Neuron (in vitro differentiated cells): Measurements from ENCODE around the gene TBL2.
"Not testable (repeated sequence)": the region's sequence is repeated elsewhere in the genome, so short reads cannot be mapped to it uniquely, and the experiment has no call there.

Source experiments
- H2AFZ ChIP-seq: one replicate; pipeline ENCODE4 v1.6.1; 2013; ENCODE audit warnings: low read depth, mild to moderate bottlenecking, inconsistent platforms, low read length, moderate library complexity
- H3K27me3 ChIP-seq: one replicate; pipeline ENCODE4 v1.6.1; 2013; ENCODE audit warnings: low read length; ENCODE audit not compliant: insufficient read depth
- H3K36me3 ChIP-seq: one replicate; pipeline ENCODE4 v1.6.1; 2013; ENCODE audit warnings: low read length; ENCODE audit not compliant: insufficient read depth
- H3K4me1 ChIP-seq: one replicate; pipeline ENCODE4 v1.6.1; 2013; ENCODE audit warnings: low read length; ENCODE audit not compliant: insufficient read depth
- H3K4me3 ChIP-seq: 2 replicates; pipeline ENCODE4 v1.5.1; 2013; ENCODE audit warnings: mild to moderate bottlenecking, low read length, moderate library complexity
- H3K9me3 ChIP-seq: one replicate; pipeline ENCODE4 v1.6.1; 2013; ENCODE audit warnings: low read length

The TBL2 gene, protein sequence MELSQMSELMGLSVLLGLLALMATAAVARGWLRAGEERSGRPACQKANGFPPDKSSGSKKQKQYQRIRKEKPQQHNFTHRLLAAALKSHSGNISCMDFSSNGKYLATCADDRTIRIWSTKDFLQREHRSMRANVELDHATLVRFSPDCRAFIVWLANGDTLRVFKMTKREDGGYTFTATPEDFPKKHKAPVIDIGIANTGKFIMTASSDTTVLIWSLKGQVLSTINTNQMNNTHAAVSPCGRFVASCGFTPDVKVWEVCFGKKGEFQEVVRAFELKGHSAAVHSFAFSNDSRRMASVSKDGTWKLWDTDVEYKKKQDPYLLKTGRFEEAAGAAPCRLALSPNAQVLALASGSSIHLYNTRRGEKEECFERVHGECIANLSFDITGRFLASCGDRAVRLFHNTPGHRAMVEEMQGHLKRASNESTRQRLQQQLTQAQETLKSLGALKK

DNA sequence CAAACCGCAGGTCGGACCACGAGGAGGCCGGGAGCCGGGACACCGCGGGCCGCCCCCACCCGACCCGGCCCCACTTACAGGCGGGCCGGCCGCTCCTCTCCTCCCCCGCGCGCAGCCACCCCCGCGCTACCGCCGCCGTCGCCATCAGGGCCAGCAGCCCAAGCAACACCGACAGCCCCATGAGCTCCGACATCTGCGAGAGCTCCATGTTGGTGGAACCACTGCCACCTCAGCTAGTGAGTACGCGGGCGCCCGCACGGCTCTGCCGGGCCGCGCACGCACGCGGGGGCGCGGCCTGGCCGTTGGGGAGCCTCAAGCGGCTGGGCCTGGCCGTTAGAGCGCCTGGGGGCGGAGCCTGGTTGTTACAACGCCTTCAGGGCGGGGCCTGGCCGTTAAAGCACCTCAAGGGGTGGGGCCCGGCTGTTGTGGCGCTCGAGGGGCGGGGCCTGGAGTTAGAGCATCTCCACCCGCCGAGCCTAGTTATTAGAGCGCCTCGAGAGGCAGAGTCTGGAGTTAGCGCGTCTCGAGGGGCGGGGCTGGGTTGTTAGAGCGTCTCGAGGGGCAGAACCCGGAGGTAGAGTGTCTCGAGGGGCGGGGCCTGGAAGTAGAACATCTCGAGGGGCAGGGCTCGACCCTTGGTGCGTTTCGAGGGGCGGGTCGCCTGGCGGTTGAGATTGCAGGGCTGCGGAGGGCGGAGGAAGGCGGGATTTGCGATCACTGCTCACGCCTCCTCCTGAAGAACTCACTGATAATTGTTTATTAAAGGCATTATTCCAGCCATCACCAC lies at the start of gene TBL2:
TBL2 (minus strand) TSS at position 238 of the 787 bp plus-strand sequence; CDS start at position 208, 30 bp downstream.
- Histone ChIP-seq H3K4me1 (peaks cover 11% of the 10 kb centered on the region), H3K9me3 (no peaks in the 10 kb centered on the region), H3K36me3 (peaks cover 17% of the 10 kb centered on the region), H3K27me3 (no peaks in the 10 kb centered on the region), H3K4me3 (peak within 1 kb of the TSS; percentile 100), H2AFZ (peak within 1 kb of the TSS; percentile 77)

DNA sequence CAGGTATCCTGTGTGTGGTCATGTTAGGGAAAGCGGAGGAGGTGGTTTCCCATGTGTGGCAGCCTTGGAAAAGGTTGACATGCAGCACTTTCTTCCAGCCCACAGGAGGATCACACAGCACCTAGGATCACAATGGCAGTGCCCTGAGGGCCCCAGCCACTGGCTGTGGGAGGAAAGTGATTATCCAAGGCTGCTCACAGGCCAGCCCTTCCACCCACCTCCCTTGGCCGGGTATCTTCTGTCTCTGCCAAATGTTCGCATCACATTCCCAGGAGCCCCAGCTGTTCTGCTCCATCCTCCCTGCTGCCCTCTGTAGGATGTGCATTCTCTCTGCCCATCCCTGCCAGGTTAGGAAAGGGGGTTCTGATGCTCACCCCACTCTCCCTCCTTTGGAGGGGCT lies 48.4 kb upstream of the TBL2 start:
- Histone ChIP-seq H3K27me3 (peaks cover 54% of the 10 kb centered on the region), H3K4me1 (peaks cover 12% of the 10 kb centered on the region), H2AFZ (no peak overlapping the region), H3K4me3 (no peak overlapping the region), H3K9me3 (no peaks in the 10 kb centered on the region), H3K36me3 (no peaks in the 10 kb centered on the region)

DNA sequence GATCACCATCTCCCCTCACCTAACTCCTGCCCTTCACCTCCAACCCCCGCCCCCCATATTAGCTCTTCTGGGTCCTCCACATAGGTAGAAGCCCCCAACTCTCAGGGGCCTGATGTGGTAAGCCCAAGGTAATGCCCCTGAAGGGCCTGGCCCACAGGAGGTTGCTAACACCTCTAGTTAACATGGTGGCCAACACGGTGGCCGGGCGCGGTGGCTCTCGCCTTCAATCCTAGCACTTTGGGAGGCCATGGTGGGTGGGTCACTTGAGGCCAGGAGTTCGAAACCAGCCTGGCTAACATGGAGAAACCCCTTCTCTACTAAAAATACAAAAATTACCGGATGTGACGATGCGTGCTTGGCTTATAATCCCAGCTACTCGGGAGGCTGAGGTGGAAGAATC lies 46.9 kb upstream of the TBL2 start:
- H3K4me3 ChIP-seq: no peak overlapping the region
- no peaks in the 10 kb centered on the region for H3K9me3 ChIP-seq
- peaks cover 62% of the 10 kb centered on the region for H3K27me3 ChIP-seq
- no peaks in the 10 kb centered on the region for H3K36me3 ChIP-seq
- H2AFZ ChIP-seq: no peak overlapping the region
- H3K4me1 ChIP-seq: peaks cover 12% of the 10 kb centered on the region

DNA sequence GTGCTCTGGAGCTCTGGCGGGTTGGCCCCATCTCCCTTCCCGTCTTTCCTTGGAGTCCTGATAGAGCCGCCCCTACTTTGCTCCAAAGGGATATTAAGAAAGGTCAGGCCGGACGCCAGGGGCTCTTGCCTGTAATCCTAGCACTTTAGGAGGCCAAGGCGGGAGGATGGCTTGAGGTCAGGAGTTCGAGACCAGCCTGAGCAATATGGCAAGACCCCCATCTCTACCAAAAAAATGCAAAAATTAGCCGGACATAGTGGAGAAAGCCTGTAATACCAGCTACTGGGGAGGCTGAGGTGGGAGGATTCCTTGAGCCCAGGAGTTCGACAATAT lies 46.3 kb upstream of the TBL2 start:
- no peaks in the 10 kb centered on the region for H3K36me3 ChIP-seq
- peak overlapping the region; percentile 40 for H3K4me3 ChIP-seq
- no peaks in the 10 kb centered on the region for H3K9me3 ChIP-seq
- peaks cover 62% of the 10 kb centered on the region for H3K27me3 ChIP-seq
- peaks cover 12% of the 10 kb centered on the region for H3K4me1 ChIP-seq
- H2AFZ ChIP-seq: peak overlapping the region; percentile 74

DNA sequence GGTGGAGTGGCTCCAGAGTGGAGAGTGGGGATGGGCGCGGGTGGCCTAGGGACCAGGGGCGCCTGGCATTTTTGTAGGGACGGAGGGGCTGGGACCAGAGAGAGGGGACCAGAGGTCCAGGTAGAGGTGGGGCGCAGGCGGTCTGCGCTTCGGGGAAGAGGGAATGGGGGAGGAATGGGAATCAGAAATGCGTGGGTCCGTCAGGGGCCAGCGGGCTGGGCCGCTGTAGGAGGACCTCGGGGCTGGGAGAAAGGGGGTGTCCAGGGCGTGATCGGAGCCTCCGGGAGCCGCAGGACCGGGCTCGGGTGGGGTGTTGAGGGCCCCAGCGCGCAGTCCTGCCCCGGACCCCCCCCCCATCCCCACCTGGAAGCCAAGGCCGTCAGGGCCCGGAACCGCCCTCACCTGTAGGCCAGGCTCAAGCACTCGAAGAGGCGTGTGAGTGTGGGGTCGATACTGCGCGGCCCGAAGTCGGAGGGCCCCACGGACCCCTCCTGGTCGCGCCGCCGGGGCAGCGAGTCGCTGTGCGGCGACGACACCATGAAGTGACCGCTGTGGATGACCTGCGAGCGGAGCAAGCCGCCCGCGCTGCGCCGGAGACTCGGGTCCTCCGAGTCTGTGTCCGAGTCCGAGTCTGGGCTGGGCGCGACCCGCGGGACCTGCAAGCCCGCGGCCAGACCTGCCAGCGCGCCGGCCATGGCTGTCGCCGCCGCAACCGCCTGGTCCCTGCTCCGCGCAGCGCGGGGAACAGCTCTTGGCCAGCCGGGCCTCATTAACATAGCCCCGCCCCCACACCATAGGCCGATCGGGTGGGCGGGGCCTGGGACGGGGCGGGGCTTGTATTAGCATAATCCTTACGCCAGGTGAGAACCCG lies 45.7 kb upstream of the TBL2 start, which contains the start of gene MLXIPL:
MLXIPL (minus strand) TSS at position 725 of the 871 bp plus-strand sequence; CDS start at position 695, 30 bp downstream.
- peaks cover 12% of the 10 kb centered on the region for H3K4me1 ChIP-seq
- no peaks in the 10 kb centered on the region for H3K36me3 ChIP-seq
- peak within 1 kb of the TSS; percentile 40 for H3K4me3 ChIP-seq
- H3K27me3 ChIP-seq: peaks cover 62% of the 10 kb centered on the region
- H2AFZ ChIP-seq: peak within 1 kb of the TSS; percentile 74
- no peaks in the 10 kb centered on the region for H3K9me3 ChIP-seq

DNA sequence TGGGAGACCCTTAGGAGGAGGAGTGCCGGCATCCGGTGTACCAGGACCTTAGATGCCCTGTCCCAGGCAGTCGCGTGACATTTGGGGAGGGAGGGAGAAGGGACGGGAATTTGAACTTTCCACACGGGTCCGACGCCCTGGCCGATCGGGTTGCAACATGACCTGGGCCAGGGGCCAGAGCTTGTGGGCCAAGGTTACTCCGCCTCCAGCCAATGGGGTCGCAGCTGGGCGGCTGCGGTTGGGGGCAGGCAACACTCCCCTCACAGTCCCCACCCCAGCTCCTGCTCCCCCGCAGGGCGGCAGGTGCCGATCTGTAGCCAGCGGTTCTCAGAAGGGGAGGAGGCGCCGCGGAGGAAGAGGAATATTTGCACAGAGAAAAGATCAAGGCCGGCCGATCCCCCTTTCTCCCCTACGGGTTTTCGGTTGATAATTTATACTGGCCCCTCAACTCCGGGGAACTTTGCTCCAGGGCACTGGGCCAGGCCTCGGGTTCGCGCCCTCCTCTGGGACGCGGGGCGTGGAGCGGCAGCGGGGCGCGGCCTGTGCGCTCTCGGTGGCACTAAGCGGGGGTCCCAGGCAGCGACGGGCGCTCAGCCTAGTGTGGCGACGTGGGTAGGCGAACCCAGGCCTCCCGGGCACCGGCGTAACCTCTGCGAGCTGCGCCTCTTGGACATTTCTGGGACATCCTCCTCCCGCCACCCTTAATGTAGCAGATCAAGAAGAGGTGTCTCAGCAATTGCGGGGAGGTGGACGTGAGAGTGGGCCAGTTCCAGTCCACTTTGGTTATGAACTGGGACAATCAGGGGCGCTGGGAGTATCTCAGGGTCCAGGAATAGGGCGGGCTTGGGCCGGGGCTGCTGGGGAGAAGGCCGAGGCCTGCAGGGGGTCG lies 44.8 kb upstream of the TBL2 start:
- H2AFZ ChIP-seq: no peak overlapping the region
- H3K27me3 ChIP-seq: peaks cover 59% of the 10 kb centered on the region
- peaks cover 12% of the 10 kb centered on the region for H3K4me1 ChIP-seq
- no peaks in the 10 kb centered on the region for H3K36me3 ChIP-seq
- no peak overlapping the region for H3K4me3 ChIP-seq
- no peaks in the 10 kb centered on the region for H3K9me3 ChIP-seq

DNA sequence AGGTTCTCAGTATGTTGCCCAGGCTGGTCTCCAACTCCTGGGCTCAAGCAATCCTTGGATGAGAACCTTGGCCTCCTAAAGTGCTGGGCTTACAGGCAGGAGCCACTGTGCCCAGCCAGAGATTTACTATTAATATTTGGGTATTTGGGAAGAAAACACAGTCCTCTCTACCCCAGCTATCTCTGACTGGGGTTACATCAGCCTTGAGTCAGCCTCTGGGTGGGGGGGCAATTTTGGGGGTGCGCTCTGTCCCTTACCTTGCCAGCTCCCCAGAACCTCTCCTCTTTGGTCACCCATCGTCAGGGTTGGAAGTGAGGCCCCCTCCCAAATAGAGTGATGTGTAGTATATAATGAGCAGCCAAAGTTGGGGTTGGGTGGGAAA lies 44.1 kb upstream of the TBL2 start:
- Histone ChIP-seq H3K4me3 (no peak overlapping the region), H3K4me1 (peaks cover 12% of the 10 kb centered on the region), H2AFZ (no peak overlapping the region), H3K9me3 (no peaks in the 10 kb centered on the region), H3K36me3 (no peaks in the 10 kb centered on the region), H3K27me3 (peaks cover 53% of the 10 kb centered on the region)

DNA sequence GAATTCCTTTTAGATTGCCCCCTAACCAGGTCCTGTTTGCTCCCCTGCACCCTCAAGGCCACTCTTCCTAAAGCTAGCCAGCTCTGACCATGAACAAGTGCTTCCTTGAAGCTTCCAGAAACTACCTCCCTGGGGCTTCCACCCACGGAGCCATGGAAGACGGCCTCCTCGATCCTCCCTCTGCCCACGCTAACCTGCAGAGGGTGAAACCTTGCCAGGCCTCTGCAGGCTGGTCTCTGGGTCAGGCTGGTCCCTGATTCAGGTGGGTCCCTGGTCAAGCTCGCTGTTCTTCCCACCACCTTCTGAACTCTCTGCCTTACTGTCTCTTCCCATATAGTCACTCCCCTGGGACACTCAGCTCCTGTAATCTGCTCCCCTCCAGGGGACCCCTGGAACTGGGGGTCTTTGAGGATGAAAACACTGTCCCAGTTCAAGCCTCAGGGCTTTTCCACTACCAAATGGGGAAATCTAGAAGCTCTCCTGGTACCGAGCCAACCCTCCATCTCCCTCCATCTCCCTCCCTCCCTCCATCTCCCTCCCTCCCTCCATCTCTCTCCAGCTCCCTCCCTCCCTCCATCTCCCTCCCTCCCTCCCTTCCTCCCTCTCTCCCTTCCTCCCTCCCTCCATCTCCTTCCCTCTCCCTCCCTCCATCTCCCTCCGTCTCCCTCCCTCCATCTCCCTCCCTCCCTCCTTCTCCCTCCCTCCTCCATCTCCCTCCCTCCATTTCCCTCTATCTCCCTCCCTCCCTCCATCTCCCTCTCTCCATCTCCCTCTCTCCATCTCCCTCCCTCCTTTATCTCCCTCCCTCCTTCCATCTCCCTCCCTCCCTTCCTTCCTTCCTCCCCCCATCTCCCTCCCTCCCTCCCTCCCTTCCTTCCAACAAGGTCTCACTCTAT lies 43.0 kb upstream of the TBL2 start:
- Histone ChIP-seq H2AFZ (no peak overlapping the region), H3K9me3 (no peaks in the 10 kb centered on the region), H3K4me3 (no peak overlapping the region), H3K27me3 (peaks cover 44% of the 10 kb centered on the region), H3K4me1 (peaks cover 12% of the 10 kb centered on the region), H3K36me3 (no peaks in the 10 kb centered on the region)

DNA sequence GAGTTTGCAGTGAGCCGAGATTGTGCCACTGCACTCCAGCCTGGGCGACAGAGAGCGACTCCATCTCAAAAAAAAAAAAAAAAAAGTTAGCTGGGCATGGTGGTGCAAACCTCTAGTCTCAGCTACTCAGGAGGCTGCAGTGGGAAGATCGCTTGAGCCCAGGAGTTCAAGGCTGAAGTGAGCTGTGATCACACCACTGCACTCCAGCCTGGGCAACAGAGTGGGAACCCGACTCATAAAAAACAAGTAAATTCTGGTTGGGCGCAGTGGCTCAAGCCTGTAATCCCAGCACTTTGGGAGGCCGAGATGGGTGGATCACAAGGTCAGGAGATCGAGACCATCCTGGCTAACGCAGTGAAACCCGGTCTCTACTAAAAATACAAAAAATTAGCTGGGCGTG lies 41.0 kb upstream of the TBL2 start:
- peaks cover 32% of the 10 kb centered on the region for H3K27me3 ChIP-seq
- not testable (repeated sequence) for H3K4me3 ChIP-seq, H3K36me3 ChIP-seq, H3K9me3 ChIP-seq, H2AFZ ChIP-seq
- H3K4me1 ChIP-seq: peaks cover 12% of the 10 kb centered on the region

DNA sequence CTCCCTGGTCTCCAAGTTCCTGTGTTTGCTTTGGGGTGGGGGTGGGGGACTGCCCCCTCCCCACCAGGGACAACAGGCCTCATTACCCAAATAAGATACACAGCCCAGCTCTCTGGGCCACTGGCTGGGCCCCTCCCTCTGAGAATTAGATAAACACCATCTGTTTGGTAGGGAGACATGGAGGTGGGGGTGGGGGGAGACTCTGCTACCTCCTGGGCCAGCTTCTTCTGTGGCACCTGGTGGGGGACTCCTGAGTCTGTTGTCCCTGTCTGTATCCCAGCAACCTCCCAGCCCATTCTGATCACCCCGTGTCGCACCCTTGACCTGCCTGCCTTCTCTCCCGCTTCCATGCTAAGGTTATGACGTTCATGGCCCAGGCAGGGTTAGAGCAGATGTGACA lies 40.2 kb upstream of the TBL2 start:
- Histone ChIP-seq H3K27me3 (peaks cover 24% of the 10 kb centered on the region), H3K4me1 (peaks cover 8% of the 10 kb centered on the region), H3K9me3 (no peaks in the 10 kb centered on the region), H3K4me3 (no peak overlapping the region), H2AFZ (no peak overlapping the region), H3K36me3 (no peaks in the 10 kb centered on the region)

DNA sequence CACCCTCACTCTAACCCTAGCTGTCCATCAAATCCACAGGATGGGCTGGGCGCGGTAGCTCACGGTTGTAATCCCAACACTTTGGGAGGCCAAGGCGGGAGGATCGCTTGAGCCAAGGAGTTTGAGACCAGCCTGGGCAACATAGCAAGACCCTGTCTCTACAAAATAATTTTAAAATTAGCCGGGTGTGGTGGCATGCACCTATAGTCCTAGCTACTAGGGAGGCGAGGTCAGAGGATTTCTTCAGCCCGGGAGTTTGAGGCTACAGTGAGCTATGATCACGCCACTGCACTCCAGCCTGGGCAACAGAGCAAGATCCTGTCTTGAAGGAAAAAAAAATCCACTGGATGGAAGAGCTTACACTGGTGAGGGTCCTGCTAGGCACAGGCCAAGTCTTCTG lies 39.1 kb upstream of the TBL2 start:
- H2AFZ ChIP-seq, H3K36me3 ChIP-seq, H3K9me3 ChIP-seq, H3K4me1 ChIP-seq, H3K4me3 ChIP-seq: not testable (repeated sequence)
- H3K27me3 ChIP-seq: peaks cover 14% of the 10 kb centered on the region
